ENCODE data around the gene ARHGAP26.

DNA sequence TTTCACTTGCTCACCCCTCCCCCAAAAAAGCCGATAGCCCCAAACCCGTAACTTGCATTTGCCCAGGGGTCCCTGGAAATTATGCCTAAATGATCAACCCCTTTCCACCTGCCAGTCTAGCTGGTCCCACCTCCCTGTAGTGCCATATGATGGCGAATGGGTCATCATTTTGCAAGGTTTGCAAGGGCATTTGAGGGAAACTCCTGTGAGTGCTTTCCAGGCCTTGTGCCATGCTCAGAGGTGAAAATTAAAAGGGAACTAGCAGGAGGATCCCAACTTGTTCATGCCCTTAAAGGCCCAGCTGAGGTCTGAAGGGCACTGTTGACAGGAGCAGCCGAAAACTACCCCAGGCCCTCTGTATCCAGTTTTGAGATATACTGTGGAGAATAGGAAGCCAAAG, 440.4 kb downstream of the ARHGAP26 start:
- TF ChIP-seq POLR2A (IDR thresholded peaks at IDR 0.05), result no peak
- TF ChIP-seq, protein P1, sequence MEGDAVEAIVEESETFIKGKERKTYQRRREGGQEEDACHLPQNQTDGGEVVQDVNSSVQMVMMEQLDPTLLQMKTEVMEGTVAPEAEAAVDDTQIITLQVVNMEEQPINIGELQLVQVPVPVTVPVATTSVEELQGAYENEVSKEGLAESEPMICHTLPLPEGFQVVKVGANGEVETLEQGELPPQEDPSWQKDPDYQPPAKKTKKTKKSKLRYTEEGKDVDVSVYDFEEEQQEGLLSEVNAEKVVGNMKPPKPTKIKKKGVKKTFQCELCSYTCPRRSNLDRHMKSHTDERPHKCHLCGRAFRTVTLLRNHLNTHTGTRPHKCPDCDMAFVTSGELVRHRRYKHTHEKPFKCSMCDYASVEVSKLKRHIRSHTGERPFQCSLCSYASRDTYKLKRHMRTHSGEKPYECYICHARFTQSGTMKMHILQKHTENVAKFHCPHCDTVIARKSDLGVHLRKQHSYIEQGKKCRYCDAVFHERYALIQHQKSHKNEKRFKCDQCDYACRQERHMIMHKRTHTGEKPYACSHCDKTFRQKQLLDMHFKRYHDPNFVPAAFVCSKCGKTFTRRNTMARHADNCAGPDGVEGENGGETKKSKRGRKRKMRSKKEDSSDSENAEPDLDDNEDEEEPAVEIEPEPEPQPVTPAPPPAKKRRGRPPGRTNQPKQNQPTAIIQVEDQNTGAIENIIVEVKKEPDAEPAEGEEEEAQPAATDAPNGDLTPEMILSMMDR (IDR thresholded peaks at IDR 0.05 in 8 of 11, conservative IDR thresholded peaks at IDR 0.05 in 3 of 11), result no peak
